ENCODE data around the gene ANXA10. TPM values are rescaled to one million over a fixed set of nuclear protein-coding genes. Genes with fewer than 3 reads are reported as not detected.
"Not testable (repeated sequence)": the region's sequence is repeated elsewhere in the genome, so short reads cannot be mapped to it uniquely, and the experiment has no call there.

ANXA10 gene
- total RNA-seq, 1 donor from 2014 or later, result not detected

- DNase-seq (ENCODE audit: low read depth), result no peak
- H3K36me3 ChIP-seq (ENCODE audit: control insufficient read depth, insufficient read depth, low read length), result no peaks in the 10 kb centered on the region
- no peaks in the 10 kb centered on the region for H3K27me3 ChIP-seq (ENCODE audit: control insufficient read depth, insufficient read depth, low read length)
- no peak overlapping the region for H3K4me3 ChIP-seq (ENCODE audit: low read depth, low read length)
- no peak for TF ChIP-seq CTCF (IDR thresholded peaks at IDR 0.05; ENCODE audit: insufficient read depth, low read length, poor library complexity, severe bottlenecking)
Measured at GRCh38 chr4:168129046-168129772, 36.9 kb downstream of the ANXA10 start.

- no peak for DNase-seq (ENCODE audit: low read depth)
Measured at GRCh38 chr4:168129802-168130201, 37.5 kb downstream of the ANXA10 start.

GRCh38 chr4:168131196-168131595, 38.9 kb downstream of the ANXA10 start:
- Histone ChIP-seq H3K27me3 (ENCODE audit: control insufficient read depth, insufficient read depth, low read length) (no peaks in the 10 kb centered on the region), H3K4me3 (ENCODE audit: low read depth, low read length) (no peak overlapping the region), H3K36me3 (ENCODE audit: control insufficient read depth, insufficient read depth, low read length) (no peaks in the 10 kb centered on the region)
- no peak for DNase-seq (ENCODE audit: low read depth)
- TF ChIP-seq CTCF (IDR thresholded peaks at IDR 0.05; ENCODE audit: insufficient read depth, low read length, poor library complexity, severe bottlenecking), result no peak

More at GRCh38 chr4:168129802-168130201, 37.5 kb downstream of the ANXA10 start:
- H3K4me3 ChIP-seq (ENCODE audit: low read depth, low read length), result no peak overlapping the region
- H3K36me3 ChIP-seq (ENCODE audit: control insufficient read depth, insufficient read depth, low read length), result no peaks in the 10 kb centered on the region
- H3K27me3 ChIP-seq (ENCODE audit: control insufficient read depth, insufficient read depth, low read length), result no peaks in the 10 kb centered on the region
- TF ChIP-seq CTCF (IDR thresholded peaks at IDR 0.05; ENCODE audit: insufficient read depth, low read length, poor library complexity, severe bottlenecking), result no peak

GRCh38 chr4:168134651-168135050, 42.3 kb downstream of the ANXA10 start:
- no peak for DNase-seq (ENCODE audit: low read depth)
- no peak for TF ChIP-seq CTCF (IDR thresholded peaks at IDR 0.05; ENCODE audit: insufficient read depth, low read length, poor library complexity, severe bottlenecking)
- Histone ChIP-seq H3K36me3 (ENCODE audit: control insufficient read depth, insufficient read depth, low read length) (no peaks in the 10 kb centered on the region), H3K27me3 (ENCODE audit: control insufficient read depth, insufficient read depth, low read length) (no peaks in the 10 kb centered on the region), H3K4me3 (ENCODE audit: low read depth, low read length) (no peak overlapping the region)

GRCh38 chr4:168135860-168136259, 43.5 kb downstream of the ANXA10 start:
- H3K36me3 ChIP-seq (ENCODE audit: control insufficient read depth, insufficient read depth, low read length); H3K4me3 ChIP-seq (ENCODE audit: low read depth, low read length); H3K27me3 ChIP-seq (ENCODE audit: control insufficient read depth, insufficient read depth, low read length); DNase-seq (ENCODE audit: low read depth): not testable (repeated sequence)

- H3K27me3 ChIP-seq (ENCODE audit: control insufficient read depth, insufficient read depth, low read length); H3K36me3 ChIP-seq (ENCODE audit: control insufficient read depth, insufficient read depth, low read length); DNase-seq (ENCODE audit: low read depth); H3K4me3 ChIP-seq (ENCODE audit: low read depth, low read length): not testable (repeated sequence)
Measured at GRCh38 chr4:168137695-168138094, 45.4 kb downstream of the ANXA10 start.

GRCh38 chr4:168138143-168138542, 45.8 kb downstream of the ANXA10 start:
- Histone ChIP-seq H3K4me3 (ENCODE audit: low read depth, low read length) (no peak overlapping the region), H3K36me3 (ENCODE audit: control insufficient read depth, insufficient read depth, low read length) (no peaks in the 10 kb centered on the region), H3K27me3 (ENCODE audit: control insufficient read depth, insufficient read depth, low read length) (no peaks in the 10 kb centered on the region)
- TF ChIP-seq CTCF (IDR thresholded peaks at IDR 0.05; ENCODE audit: insufficient read depth, low read length, poor library complexity, severe bottlenecking), result no peak
- DNase-seq (ENCODE audit: low read depth), result peak; percentile 42
